GM12878 (cell line): ENCODE measurements around the gene PLEKHJ1. TPM values are rescaled to one million over a fixed set of nuclear protein-coding genes. Genes with fewer than 3 reads are reported as not detected.

Source experiments
- ATAC-seq: fragments of 200-7000 bp; cut with Tn5 transposase; 3 replicates; pipeline ENCODE4 v1.9.1; 2020; ENCODE audit warnings: mild to moderate bottlenecking, moderate library complexity
- BruUV-seq: library from RNA; stranded (reverse); fragments of 400-500 nt; replicated peaks from 2 replicates; lab custom pipeline; 2021; lab: Mats Ljungman, UMichigan
- CTCF ChIA-PET: fragments of 300-600 bp; sonication (Branson Sonifier 250); formaldehyde crosslinking; extraction: SDS; loops from one replicate; lab custom pipeline; 2021; ENCODE audit warnings: inconsistent platforms; lab: Yijun Ruan, JAX
- POLR2A ChIA-PET: fragments of 350-600 bp; formaldehyde crosslinking; extraction: SDS; loops from one replicate; lab custom pipeline; 2021; ENCODE audit warnings: inconsistent platforms; lab: Charles Lee
- RAD21 ChIA-PET: fragments of 300-600 bp; sonication (Branson Sonifier 250); formaldehyde crosslinking; loops from one replicate; lab custom pipeline; 2023; ENCODE audit warnings: antibody characterized with exemption; ENCODE audit not compliant: unreplicated experiment; lab: Charles Lee
- SMC1A ChIA-PET: fragments of 300-600 bp; sonication (Branson Sonifier 250); formaldehyde crosslinking; loops from one replicate; lab custom pipeline; 2023; ENCODE audit not compliant: unreplicated experiment, uncharacterized antibody; lab: Charles Lee
- DNase-seq: peaks from one replicate; pipeline ENCODE4 v3.0.0-alpha.2; 2011; ENCODE audit warnings: low read depth, low spot score
- FAIRE-seq: peaks from 3 replicates; lab custom pipeline; 2011; peaks lifted over from hg19 to GRCh38; lab: Jason Lieb, UNC
- H2AFZ ChIP-seq: 2 replicates; pipeline ENCODE4 v1.6.0; 2011; ENCODE audit warnings: low read depth, low read length, control low read depth; ENCODE audit not compliant: control insufficient read depth
- H3K27ac ChIP-seq: 2 replicates; pipeline ENCODE4 v1.5.1; 2011; ENCODE audit warnings: control low read depth; ENCODE audit not compliant: control insufficient read depth, insufficient read depth
- H3K27me3 ChIP-seq, 2 experiments: replicated peaks in 1 of 2; 2 replicates each; pipeline versions ENCODE4 v1.6.0 to v1.6.1; 2011; ENCODE audit warnings: low read length in 1 of 2; ENCODE audit not compliant: control insufficient read depth in 2 of 2, insufficient read depth in 2 of 2
- H3K36me3 ChIP-seq, 2 experiments: 2 replicates each; pipeline ENCODE4 v1.5.1; 2011; ENCODE audit warnings: low read length in 1 of 2; ENCODE audit not compliant: control insufficient read depth in 2 of 2, insufficient read depth in 2 of 2
- H3K4me1 ChIP-seq: 2 replicates; pipeline ENCODE4 v1.6.1; 2011; ENCODE audit warnings: mild to moderate bottlenecking, low read length, moderate library complexity, mixed read lengths; ENCODE audit not compliant: control insufficient read depth, insufficient read depth
- H3K4me2 ChIP-seq: 2 replicates; pipeline ENCODE4 v1.6.0; 2011; ENCODE audit warnings: control low read depth; ENCODE audit not compliant: control insufficient read depth, insufficient read depth
- H3K4me3 ChIP-seq: fragments of 200-600 bp; sonication (generic); 2 replicates; pipeline ENCODE4 v1.5.1; 2016
- H3K79me2 ChIP-seq: 2 replicates; pipeline ENCODE4 v1.6.0; 2011; ENCODE audit warnings: low read length; ENCODE audit not compliant: control insufficient read depth, insufficient read depth
- H3K9ac ChIP-seq: 2 replicates; pipeline ENCODE4 v1.8.0; 2011; ENCODE audit warnings: low read length, control low read depth, mixed read lengths; ENCODE audit not compliant: control insufficient read depth, insufficient read depth
- H3K9me3 ChIP-seq: replicated peaks from 3 replicates; pipeline ENCODE4 v1.5.1; 2011; ENCODE audit warnings: mild to moderate bottlenecking, low read length; ENCODE audit not compliant: control insufficient read depth, insufficient read depth
- H4K20me1 ChIP-seq: 2 replicates; pipeline ENCODE4 v1.6.0; 2011; ENCODE audit not compliant: control insufficient read depth, insufficient read depth
- BRCA1 ChIP-seq: IDR thresholded peaks from 2 replicates; pipeline ENCODE4 v1.6.1; 2011; ENCODE audit warnings: low read depth, low read length, improper control_type of control experiment
- CBX5 ChIP-seq: sonication (generic); IDR thresholded peaks from 2 replicates; pipeline ENCODE4 v1.6.1; 2016; ENCODE audit warnings: low read depth, moderate library complexity, mild to moderate bottlenecking, inconsistent platforms
- JUNB ChIP-seq: IDR thresholded peaks from 2 replicates; pipeline ENCODE4 v1.6.1; 2016; ENCODE audit warnings: antibody characterized with exemption, mild to moderate bottlenecking
- KDM1A ChIP-seq: fragments of 200-600 bp; sonication (generic); IDR thresholded peaks from 2 replicates; pipeline ENCODE4 v1.6.1; 2016; ENCODE audit warnings: borderline replicate concordance
- KLF5 ChIP-seq: fragments of 450-650 bp; IDR thresholded peaks from 2 replicates; pipeline ENCODE4 v1.6.1; 2014; ENCODE audit warnings: mild to moderate bottlenecking; ENCODE audit not compliant: partially characterized antibody
- MAX ChIP-seq: IDR thresholded peaks from 2 replicates; pipeline ENCODE4 v1.6.1; 2012; ENCODE audit warnings: low read depth, low read length, improper control_type of control experiment
- NFIC ChIP-seq: IDR thresholded peaks from 2 replicates; pipeline ENCODE4 v1.6.1; 2012; ENCODE audit warnings: low read depth, mild to moderate bottlenecking, inconsistent platforms, low read length, moderate library complexity
- NFYB ChIP-seq: IDR thresholded peaks from 2 replicates; pipeline ENCODE4 v1.6.1; 2011; ENCODE audit warnings: low read depth, mild to moderate bottlenecking, low read length, improper control_type of control experiment, moderate library complexity; ENCODE audit not compliant: insufficient read depth
- NR2F1 ChIP-seq: fragments of 450-650 bp; conservative IDR thresholded peaks from 2 replicates; pipeline ENCODE4 v1.6.1; 2017; ENCODE audit warnings: mild to moderate bottlenecking
- PKNOX1 ChIP-seq: fragments of 450-650 bp; IDR thresholded peaks from 2 replicates; pipeline ENCODE4 v1.6.1; 2016; ENCODE audit warnings: mild to moderate bottlenecking
- PRDM15 ChIP-seq: fragments of 450-650 bp; formaldehyde crosslinking; IDR thresholded peaks from 2 replicates; pipeline ENCODE4 v1.4.0; 2020; ENCODE audit warnings: mild to moderate bottlenecking, moderate library complexity
- RELA ChIP-seq: fragments of 450-650 bp; IDR thresholded peaks from 2 replicates; pipeline ENCODE4 v1.8.0; 2014; ENCODE audit warnings: borderline replicate concordance; ENCODE audit not compliant: partially characterized antibody
- RELB ChIP-seq: fragments of 450-650 bp; IDR thresholded peaks from 2 replicates; pipeline ENCODE4 v1.6.1; 2017; ENCODE audit warnings: low read depth, mild to moderate bottlenecking, moderate library complexity
- TBL1XR1 ChIP-seq: IDR thresholded peaks from 2 replicates; pipeline ENCODE4 v1.6.1; 2012; ENCODE audit warnings: low read depth, low read length, improper control_type of control experiment
- ZNF217 ChIP-seq: fragments of 450-650 bp; IDR thresholded peaks from 2 replicates; pipeline ENCODE4 v1.6.1; 2017; ENCODE audit warnings: antibody characterized with exemption, mild to moderate bottlenecking
- ZZZ3 ChIP-seq: IDR thresholded peaks from 2 replicates; pipeline ENCODE4 v1.6.1; 2011; ENCODE audit warnings: low read depth; ENCODE audit not compliant: control insufficient read depth, insufficient read length
- WGBS: methylation state at CpG from one replicate; pipeline ENCODE4 v1.1.6; 2016; ENCODE audit warnings: low lambda C conversion rate; ENCODE audit not compliant: insufficient replicate concordance, insufficient coverage; ENCODE audit errors: missing lambda C conversion rate; 5-methylcytosine and 5-hydroxymethylcytosine counted together
- in situ Hi-C: fragments of 300-500 bp; cut with MboI; formaldehyde crosslinking; loops from 9 replicates; pipeline ENCODE4 v1.14.3; 2018; ENCODE audit warnings: mixed read lengths
- intact Hi-C: fragments of 100-400 bp; cut with micrococcal nuclease; formaldehyde crosslinking; loops from one replicate; pipeline ENCODE4 v1.14.2; 2022; ENCODE audit not compliant: unreplicated experiment
- polyA plus RNA-seq, 11 experiments: library from polyadenylated mRNA; depleted of rRNA in 4 of 11; unstranded in 6 of 11; stranded (reverse) in 5 of 11; fragments of >200 nt; fragmentation: Nextera tagmentation in 4 of 11; fragmentation: Illumina TruSeq in 1 of 11; extraction: Ambion mirVana in 4 of 11; extraction: Trizol in 1 of 11; gene quantifications; 1 replicate in 1 of 11; 2 replicates in 10 of 11; pipeline versions ENCODE4 v1.2.1 to v1.2.3, GENCODE V29; 2011 to 2016; ENCODE audit warnings: inconsistent platforms in 2 of 11, missing spikeins in 2 of 11, low read depth in 1 of 11
- total RNA-seq, 4 experiments: library from RNA; depleted of rRNA in 3 of 4; stranded (reverse); fragments of >200 nt in 3 of 4; fragmentation: Illumina TruSeq in 1 of 4; extraction: Trizol in 1 of 4; gene quantifications; 2 replicates each; pipeline versions ENCODE4 v1.2.1 to v1.2.3, GENCODE V29; 2013 to 2021

The PLEKHJ1 gene
- total and polyA plus RNA-seq, 10 of the 15 experiments (the other 5 are each of a cell fraction or from before 2014, with no cell fraction given), result 1.3 to 133 (median 75.0) TPM

GRCh38 chr19:2192862-2193261 lies 43.3 kb downstream of the PLEKHJ1 start (continued):
- TF ChIP-seq PRDM15 (CRISPR knock-in tag) (no peak), TBL1XR1 (no peak)

GRCh38 chr19:2191456-2192310 lies 44.4 kb downstream of the PLEKHJ1 start:
- CTCF ChIA-PET, result interaction anchor here (1.0 kb wide), 1 partner anchor 20 kb away, joined by 3 read pairs; no protein-coding TSS in a partner anchor
- peaks cover 22% of the 10 kb centered on the region for H3K79me2 ChIP-seq
- POLR2A ChIA-PET, result no interaction called here

More at GRCh38 chr19:2191456-2192310, 44.4 kb downstream of the PLEKHJ1 start:
- BruUV-seq, result no TSS peak
- H2AFZ ChIP-seq, result no peak overlapping the region
- H3K9ac ChIP-seq, result no peak overlapping the region
- H4K20me1 ChIP-seq, result no peaks in the 10 kb centered on the region; the same call in 1 of the 2 replicates
- DNase-seq (no peak), FAIRE-seq (no peak), ATAC-seq (no peak)
- in situ Hi-C loops, result no loop called here
- TF ChIP-seq ZZZ3, result no peak
- no peak for TF ChIP-seq NFIC
- TF ChIP-seq JUNB, result no peak
- TF ChIP-seq BRCA1, result no peak
- TF ChIP-seq CBX5, result no peak
- no peak for TF ChIP-seq RELB
- TF ChIP-seq ZNF217, result no peak
- no peak for TF ChIP-seq NR2F1
- TF ChIP-seq RELA, result no peak
- no peak for TF ChIP-seq KLF5
- no peak for TF ChIP-seq KDM1A
- no peak for TF ChIP-seq MAX
- TF ChIP-seq NFYB, result no peak
- TF ChIP-seq PKNOX1, result no peak
- WGBS, result 93% methylated on average over 32 of the region's 32 CpGs
- H3K27me3 ChIP-seq, result no peaks in the 10 kb centered on the region
- H3K9me3 ChIP-seq, result peaks cover 7% of the 10 kb centered on the region; the same call in 2 of the 3 replicates
- peaks cover 11% of the 10 kb centered on the region for H3K4me1 ChIP-seq
- ChIA-PET RAD21 (no interaction called here), SMC1A (no interaction called here)
- H3K4me3 ChIP-seq, result no peak overlapping the region
- H3K36me3 ChIP-seq, result peaks cover 16 to 76% of the 10 kb centered on the region in 2 experiments; a peak in 3 of 4 replicates
- H3K4me2 ChIP-seq, result no peak overlapping the region
- H3K27ac ChIP-seq, result no peak overlapping the region
- intact Hi-C loops, result no loop called here
